ENCODE data around the gene ZNF628.

ZNF628 gene

DNA sequence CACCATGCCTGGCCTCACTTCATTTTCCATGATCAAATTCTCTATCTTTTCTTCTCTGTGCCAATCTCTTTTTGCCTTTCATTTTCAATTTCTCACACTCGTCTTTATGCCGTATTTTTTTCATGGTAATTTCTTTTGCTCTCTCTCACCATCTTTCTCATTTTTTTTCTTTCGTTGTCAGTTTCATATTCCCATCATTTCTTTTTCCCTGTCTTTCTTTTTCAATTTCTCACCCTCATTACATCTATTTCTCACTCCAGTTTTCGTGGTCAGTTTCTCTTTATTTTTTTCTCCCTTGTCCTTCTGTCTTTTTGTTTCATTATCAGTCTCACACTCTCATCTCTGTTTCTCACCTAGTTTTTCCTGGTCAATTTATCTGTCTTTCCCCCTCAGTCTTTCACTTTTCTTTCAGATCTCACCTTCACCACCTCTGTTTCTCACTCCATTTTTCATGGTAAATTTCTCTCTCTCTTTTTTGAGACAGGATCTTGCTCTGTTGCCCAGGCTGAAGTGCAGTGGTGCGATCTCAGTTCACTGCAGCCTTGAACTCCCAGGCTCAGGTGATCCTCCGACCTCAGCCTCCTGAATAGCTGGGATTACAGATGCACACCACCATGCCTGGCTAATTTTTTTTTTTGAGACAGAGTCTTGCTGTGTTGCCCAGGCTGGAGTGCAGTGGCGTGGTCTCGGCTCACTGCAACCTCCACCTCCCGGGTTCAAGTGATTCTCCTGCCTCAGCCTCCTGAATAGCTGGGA is 26.0 kb downstream of the ZNF628 start:
- H3K9me3 ChIP-seq (ENCODE audit: control insufficient read depth, insufficient read depth, low read depth, low read length), result no peaks in the 10 kb centered on the region
- TF ChIP-seq ZNF621 (tag by site-specific recombination; IDR thresholded peaks at IDR 0.05) (no peak), PRDM1 (tag by site-specific recombination; IDR thresholded peaks at IDR 0.05) (peak; percentile 98), ZNF121 (tag by site-specific recombination; IDR thresholded peaks at IDR 0.05) (peak; percentile 92), ZNF366 (tag by site-specific recombination; conservative IDR thresholded peaks at IDR 0.05) (peak; percentile 62), ZNF140 (tag by site-specific recombination; IDR thresholded peaks at IDR 0.05) (no peak), ZNF169 (tag by site-specific recombination; IDR thresholded peaks at IDR 0.05) (no peak)
- ChIA-PET POLR2A (interaction anchor here (0.6 to 1.6 kb wide), 5 partner anchors 15 to 433 kb away, joined by 3 to 5 read pairs (median 4); partner anchors contain the start of genes ISOC2 and NAT14), CTCF (interaction anchor here (0.6 to 12.1 kb wide), 5 partner anchors 10 to 85 kb away, joined by 3 to 152 read pairs (median 6); partner anchors contain the start of gene NAT14)
- no peak overlapping the region for H3K27ac ChIP-seq (ENCODE audit: extremely low read depth, low read depth, low read length)
- H3K4me3 ChIP-seq (ENCODE audit: low read depth, low read length), result no peak overlapping the region
- H3K4me1 ChIP-seq (ENCODE audit: control insufficient read depth, insufficient read depth, low read length), result no peaks in the 10 kb centered on the region
- no peaks in the 10 kb centered on the region for H3K36me3 ChIP-seq (ENCODE audit: control insufficient read depth in 2 of 2, insufficient read depth in 1 of 2, low read length in 2 of 2)

- Histone ChIP-seq H3K36me3 (ENCODE audit: control insufficient read depth in 2 of 2, insufficient read depth in 1 of 2, low read length in 2 of 2) (no peaks in the 10 kb centered on the region), H3K27ac (ENCODE audit: extremely low read depth, low read depth, low read length) (peak overlapping the region; percentile 33; the same call in 1 of the 2 replicates), H3K4me1 (ENCODE audit: control insufficient read depth, insufficient read depth, low read length) (no peaks in the 10 kb centered on the region), H3K9me3 (ENCODE audit: control insufficient read depth, insufficient read depth, low read depth, low read length) (no peaks in the 10 kb centered on the region), H3K4me3 (ENCODE audit: low read depth, low read length) (no peak overlapping the region)
- CTCF ChIA-PET, result interaction anchor here (0.7 to 12.1 kb wide), 27 partner anchors 8 to 517 kb away, joined by 3 to 152 read pairs (median 10); partner anchors contain the start of genes NAT14, ZNF628 and ZNF865
- TF ChIP-seq KLF10 (tag by site-specific recombination; IDR thresholded peaks at IDR 0.05) (no peak), ZNF133 (tag by site-specific recombination; IDR thresholded peaks at IDR 0.05) (no peak), ZBTB1 (tag by site-specific recombination; IDR thresholded peaks at IDR 0.05) (no peak), FEZF1 (tag by site-specific recombination; IDR thresholded peaks at IDR 0.05) (no peak), GLI2 (tag by site-specific recombination; IDR thresholded peaks at IDR 0.05; ENCODE audit: borderline replicate concordance, low read depth) (no peak), ZSCAN23 (tag by site-specific recombination; IDR thresholded peaks at IDR 0.05) (no peak), ZNF600 (tag by site-specific recombination; IDR thresholded peaks at IDR 0.05) (no peak), ZNF555 (tag by site-specific recombination; conservative IDR thresholded peaks at IDR 0.05) (no peak), ZNF169 (tag by site-specific recombination; IDR thresholded peaks at IDR 0.05) (peak; percentile 79; the same call in 1 of the 2 replicates)
- POLR2A ChIA-PET, result interaction anchor here (1.0 to 1.9 kb wide), 6 partner anchors 16 to 129 kb away, joined by 3 to 16 read pairs (median 8); partner anchors contain the start of genes SSC5D, UBE2S and ZNF628
Measured at GRCh38 chr19:55503157-55503501, 26.7 kb downstream of the ZNF628 start.

GRCh38 chr19:55503502-55504251 is 27.3 kb downstream of the ZNF628 start:
- CTCF ChIA-PET, result interaction anchor here (0.5 to 12.1 kb wide), 74 partner anchors 9 to 1070 kb away, joined by 3 to 152 read pairs (median 5); partner anchors contain the start of genes CCDC106, ISOC2, NAT14 and U2AF2
- no peaks in the 10 kb centered on the region for H3K4me1 ChIP-seq (ENCODE audit: control insufficient read depth, insufficient read depth, low read length)
- POLR2A ChIA-PET, result interaction anchor here (0.6 to 1.9 kb wide), 17 partner anchors 16 to 386 kb away, joined by 3 to 16 read pairs (median 5); partner anchors contain the start of genes FIZ1, ISOC2, NAT14 and PPP1R12C
- H3K27ac ChIP-seq (ENCODE audit: extremely low read depth, low read depth, low read length), result peak overlapping the region; percentile 33; the same call in 1 of the 2 replicates
- H3K4me3 ChIP-seq (ENCODE audit: low read depth, low read length), result peak overlapping the region; percentile 50
- H3K36me3 ChIP-seq (ENCODE audit: control insufficient read depth in 2 of 2, insufficient read depth in 1 of 2, low read length in 2 of 2), result no peaks in the 10 kb centered on the region
- H3K9me3 ChIP-seq (ENCODE audit: control insufficient read depth, insufficient read depth, low read depth, low read length), result no peaks in the 10 kb centered on the region
- TF ChIP-seq PRDM1 (tag by site-specific recombination; IDR thresholded peaks at IDR 0.05) (no peak), ZNF785 (tag by site-specific recombination; IDR thresholded peaks at IDR 0.05) (peak; percentile 77; the same call in 1 of the 2 replicates), ZBTB1 (tag by site-specific recombination; IDR thresholded peaks at IDR 0.05) (no peak), ZNF558 (tag by site-specific recombination; IDR thresholded peaks at IDR 0.05) (no peak), ZNF2 (tag by site-specific recombination; IDR thresholded peaks at IDR 0.05) (peak; percentile 94), KLF10 (tag by site-specific recombination; IDR thresholded peaks at IDR 0.05) (no peak), ZNF658 (tag by site-specific recombination; IDR thresholded peaks at IDR 0.05) (no peak), MEIS1 (CRISPR knock-in tag; IDR thresholded peaks at IDR 0.05; ENCODE audit: borderline replicate concordance) (no peak)
- TF ChIP-seq, protein P1, sequence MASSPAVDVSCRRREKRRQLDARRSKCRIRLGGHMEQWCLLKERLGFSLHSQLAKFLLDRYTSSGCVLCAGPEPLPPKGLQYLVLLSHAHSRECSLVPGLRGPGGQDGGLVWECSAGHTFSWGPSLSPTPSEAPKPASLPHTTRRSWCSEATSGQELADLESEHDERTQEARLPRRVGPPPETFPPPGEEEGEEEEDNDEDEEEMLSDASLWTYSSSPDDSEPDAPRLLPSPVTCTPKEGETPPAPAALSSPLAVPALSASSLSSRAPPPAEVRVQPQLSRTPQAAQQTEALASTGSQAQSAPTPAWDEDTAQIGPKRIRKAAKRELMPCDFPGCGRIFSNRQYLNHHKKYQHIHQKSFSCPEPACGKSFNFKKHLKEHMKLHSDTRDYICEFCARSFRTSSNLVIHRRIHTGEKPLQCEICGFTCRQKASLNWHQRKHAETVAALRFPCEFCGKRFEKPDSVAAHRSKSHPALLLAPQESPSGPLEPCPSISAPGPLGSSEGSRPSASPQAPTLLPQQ (tag by site-specific recombination; IDR thresholded peaks at IDR 0.05), result peak; percentile 100
- TF ChIP-seq, protein P2, sequence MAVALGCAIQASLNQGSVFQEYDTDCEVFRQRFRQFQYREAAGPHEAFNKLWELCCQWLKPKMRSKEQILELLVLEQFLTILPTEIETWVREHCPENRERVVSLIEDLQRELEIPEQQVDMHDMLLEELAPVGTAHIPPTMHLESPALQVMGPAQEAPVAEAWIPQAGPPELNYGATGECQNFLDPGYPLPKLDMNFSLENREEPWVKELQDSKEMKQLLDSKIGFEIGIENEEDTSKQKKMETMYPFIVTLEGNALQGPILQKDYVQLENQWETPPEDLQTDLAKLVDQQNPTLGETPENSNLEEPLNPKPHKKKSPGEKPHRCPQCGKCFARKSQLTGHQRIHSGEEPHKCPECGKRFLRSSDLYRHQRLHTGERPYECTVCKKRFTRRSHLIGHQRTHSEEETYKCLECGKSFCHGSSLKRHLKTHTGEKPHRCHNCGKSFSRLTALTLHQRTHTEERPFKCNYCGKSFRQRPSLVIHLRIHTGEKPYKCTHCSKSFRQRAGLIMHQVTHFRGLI (tag by site-specific recombination; IDR thresholded peaks at IDR 0.05), result no peak
- TF ChIP-seq, protein P3, sequence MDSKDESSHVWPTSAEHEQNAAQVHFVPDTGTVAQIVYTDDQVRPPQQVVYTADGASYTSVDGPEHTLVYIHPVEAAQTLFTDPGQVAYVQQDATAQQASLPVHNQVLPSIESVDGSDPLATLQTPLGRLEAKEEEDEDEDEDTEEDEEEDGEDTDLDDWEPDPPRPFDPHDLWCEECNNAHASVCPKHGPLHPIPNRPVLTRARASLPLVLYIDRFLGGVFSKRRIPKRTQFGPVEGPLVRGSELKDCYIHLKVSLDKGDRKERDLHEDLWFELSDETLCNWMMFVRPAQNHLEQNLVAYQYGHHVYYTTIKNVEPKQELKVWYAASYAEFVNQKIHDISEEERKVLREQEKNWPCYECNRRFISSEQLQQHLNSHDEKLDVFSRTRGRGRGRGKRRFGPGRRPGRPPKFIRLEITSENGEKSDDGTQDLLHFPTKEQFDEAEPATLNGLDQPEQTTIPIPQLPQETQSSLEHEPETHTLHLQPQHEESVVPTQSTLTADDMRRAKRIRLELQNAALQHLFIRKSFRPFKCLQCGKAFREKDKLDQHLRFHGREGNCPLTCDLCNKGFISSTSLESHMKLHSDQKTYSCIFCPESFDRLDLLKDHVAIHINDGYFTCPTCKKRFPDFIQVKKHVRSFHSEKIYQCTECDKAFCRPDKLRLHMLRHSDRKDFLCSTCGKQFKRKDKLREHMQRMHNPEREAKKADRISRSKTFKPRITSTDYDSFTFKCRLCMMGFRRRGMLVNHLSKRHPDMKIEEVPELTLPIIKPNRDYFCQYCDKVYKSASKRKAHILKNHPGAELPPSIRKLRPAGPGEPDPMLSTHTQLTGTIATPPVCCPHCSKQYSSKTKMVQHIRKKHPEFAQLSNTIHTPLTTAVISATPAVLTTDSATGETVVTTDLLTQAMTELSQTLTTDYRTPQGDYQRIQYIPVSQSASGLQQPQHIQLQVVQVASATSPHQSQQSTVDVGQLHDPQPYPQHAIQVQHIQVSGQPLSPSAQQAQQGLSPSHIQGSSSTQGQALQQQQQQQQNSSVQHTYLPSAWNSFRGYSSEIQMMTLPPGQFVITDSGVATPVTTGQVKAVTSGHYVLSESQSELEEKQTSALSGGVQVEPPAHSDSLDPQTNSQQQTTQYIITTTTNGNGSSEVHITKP (tag by site-specific recombination; IDR thresholded peaks at IDR 0.05), result no peak

Measured in HEK293 (cell line).